PFSK-1 (cell line): ENCODE measurements around the gene TNNC1.

Source experiments
- POLR2AphosphoS5 ChIP-seq: IDR thresholded peaks from 2 replicates; pipeline ENCODE4 v1.6.1; 2012; ENCODE audit warnings: low read depth, mild to moderate bottlenecking, control low read depth, low read length, moderate library complexity
- SIN3A ChIP-seq: IDR thresholded peaks from 2 replicates; pipeline ENCODE4 v1.6.1; 2012; ENCODE audit warnings: mild to moderate bottlenecking, low read length, moderate library complexity, borderline replicate concordance; ENCODE audit not compliant: insufficient read depth
- TAF1 ChIP-seq: IDR thresholded peaks from 2 replicates; pipeline ENCODE4 v1.6.1; 2012; ENCODE audit warnings: low read length, control low read depth, borderline replicate concordance; ENCODE audit not compliant: insufficient read depth
- TF ChIP-seq, protein P1 (sequence below), 2 experiments: IDR thresholded peaks; 2 replicates each; pipeline versions ENCODE4 v1.6.1 to v1.8.0; 2011 to 2012; ENCODE audit warnings: low read depth in 2 of 2, low read length in 2 of 2, control low read depth in 1 of 2, inconsistent platforms in 1 of 2, mild to moderate bottlenecking in 1 of 2, moderate library complexity in 1 of 2; ENCODE audit not compliant: insufficient read depth in 1 of 2

DNA sequence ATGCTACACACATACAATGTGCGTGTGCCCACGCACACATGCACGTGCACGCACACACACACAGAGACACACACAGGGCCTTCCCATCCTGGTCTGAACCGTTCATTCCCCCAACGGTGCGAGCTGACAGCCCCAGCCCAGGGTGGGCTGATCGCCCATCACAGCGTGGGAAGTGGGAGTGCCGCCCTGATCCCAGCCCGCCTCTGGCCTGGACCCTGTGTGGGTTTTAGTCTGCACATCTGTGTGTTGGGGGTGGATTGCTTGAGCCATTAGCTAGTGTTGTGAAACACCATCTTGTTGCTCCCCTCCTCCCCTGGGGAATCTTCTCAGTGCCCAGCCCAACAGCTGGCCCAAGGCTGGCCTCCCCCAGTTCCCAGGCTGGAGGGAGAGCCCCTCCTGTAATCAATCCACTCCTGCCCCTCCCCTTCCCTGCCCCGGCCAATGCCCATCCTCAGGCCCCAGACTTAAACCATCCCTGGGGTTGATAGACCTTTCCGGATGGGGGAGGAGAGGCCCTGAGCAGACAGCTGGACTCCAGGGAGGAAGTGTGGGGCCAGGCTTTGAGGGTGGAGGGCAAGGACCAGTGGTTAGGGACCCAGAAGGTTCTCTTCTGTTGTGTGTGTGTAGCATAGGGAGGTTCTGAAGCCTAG is 17.2 kb downstream of the TNNC1 start:
- TF ChIP-seq, protein P1, sequence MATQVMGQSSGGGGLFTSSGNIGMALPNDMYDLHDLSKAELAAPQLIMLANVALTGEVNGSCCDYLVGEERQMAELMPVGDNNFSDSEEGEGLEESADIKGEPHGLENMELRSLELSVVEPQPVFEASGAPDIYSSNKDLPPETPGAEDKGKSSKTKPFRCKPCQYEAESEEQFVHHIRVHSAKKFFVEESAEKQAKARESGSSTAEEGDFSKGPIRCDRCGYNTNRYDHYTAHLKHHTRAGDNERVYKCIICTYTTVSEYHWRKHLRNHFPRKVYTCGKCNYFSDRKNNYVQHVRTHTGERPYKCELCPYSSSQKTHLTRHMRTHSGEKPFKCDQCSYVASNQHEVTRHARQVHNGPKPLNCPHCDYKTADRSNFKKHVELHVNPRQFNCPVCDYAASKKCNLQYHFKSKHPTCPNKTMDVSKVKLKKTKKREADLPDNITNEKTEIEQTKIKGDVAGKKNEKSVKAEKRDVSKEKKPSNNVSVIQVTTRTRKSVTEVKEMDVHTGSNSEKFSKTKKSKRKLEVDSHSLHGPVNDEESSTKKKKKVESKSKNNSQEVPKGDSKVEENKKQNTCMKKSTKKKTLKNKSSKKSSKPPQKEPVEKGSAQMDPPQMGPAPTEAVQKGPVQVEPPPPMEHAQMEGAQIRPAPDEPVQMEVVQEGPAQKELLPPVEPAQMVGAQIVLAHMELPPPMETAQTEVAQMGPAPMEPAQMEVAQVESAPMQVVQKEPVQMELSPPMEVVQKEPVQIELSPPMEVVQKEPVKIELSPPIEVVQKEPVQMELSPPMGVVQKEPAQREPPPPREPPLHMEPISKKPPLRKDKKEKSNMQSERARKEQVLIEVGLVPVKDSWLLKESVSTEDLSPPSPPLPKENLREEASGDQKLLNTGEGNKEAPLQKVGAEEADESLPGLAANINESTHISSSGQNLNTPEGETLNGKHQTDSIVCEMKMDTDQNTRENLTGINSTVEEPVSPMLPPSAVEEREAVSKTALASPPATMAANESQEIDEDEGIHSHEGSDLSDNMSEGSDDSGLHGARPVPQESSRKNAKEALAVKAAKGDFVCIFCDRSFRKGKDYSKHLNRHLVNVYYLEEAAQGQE (IDR thresholded peaks at IDR 0.05; ENCODE audit: insufficient read depth in 1 of 2, low read depth in 2 of 2, low read length in 2 of 2): no peak
- TF ChIP-seq POLR2AphosphoS5 (no peak), TAF1 (no peak), SIN3A (no peak)
